A549 (cell line): ENCODE data around the gene SMIM31. TPM values are rescaled to one million over a fixed set of nuclear protein-coding genes. Genes with fewer than 3 reads are reported as not detected.

ENCODE experiments used
- ATAC-seq, 2 experiments: fragments of 200-7000 bp in 1 of 2; fragments of >200 bp in 1 of 2; cut with Nextera tagmentation in 1 of 2; cut with Tn5 transposase in 1 of 2; 3 replicates each; pipeline versions ENCODE4 v1.8.0 to v1.9.1; 2018 to 2020; ENCODE audit warnings: mild to moderate bottlenecking in 1 of 2, moderate library complexity in 1 of 2
- CTCF ChIA-PET: fragments of 300-600 bp; sonication (Branson Sonifier 250); formaldehyde crosslinking; extraction: SDS; loops from one replicate; lab custom pipeline; 2021; ENCODE audit warnings: antibody characterized with exemption, inconsistent platforms; lab: Yijun Ruan, JAX
- POLR2A ChIA-PET: fragments of 350-600 bp; formaldehyde crosslinking; extraction: SDS; loops from one replicate; lab custom pipeline; 2021; ENCODE audit warnings: antibody characterized with exemption, inconsistent platforms; lab: Yijun Ruan, JAX
- DNase-seq, 2 experiments: peaks; one replicate each; pipeline versions ENCODE4 v3.0.0 to v3.0.0-alpha.2; 2011 to 2016; ENCODE audit warnings: low read depth in 1 of 2, low spot score in 1 of 2
- FAIRE-seq: peaks from 2 replicates; lab custom pipeline; 2011; peaks lifted over from hg19 to GRCh38; lab: Jason Lieb, UNC
- H3K27ac ChIP-seq, 2 experiments: fragments of >200 bp; sonication (Bioruptor Twin); formaldehyde crosslinking; 3 replicates each; pipeline ENCODE4 v1.5.1; 2016 to 2017
- H3K4me1 ChIP-seq: fragments of >200 bp; sonication (Bioruptor Twin); formaldehyde crosslinking; 3 replicates; pipeline ENCODE4 v1.6.1; 2016
- H3K4me2 ChIP-seq: fragments of >200 bp; sonication (Bioruptor Twin); formaldehyde crosslinking; 3 replicates; pipeline ENCODE4 v1.6.1; 2016
- H3K4me3 ChIP-seq: fragments of >200 bp; sonication (Bioruptor Twin); formaldehyde crosslinking; 3 replicates; pipeline ENCODE4 v1.5.1; 2016
- H3K9me3 ChIP-seq: fragments of >200 bp; sonication (Bioruptor Twin); formaldehyde crosslinking; 3 replicates; pipeline ENCODE4 v1.6.1; 2016
- CHD2 ChIP-seq: fragments of 150-350 bp; IDR thresholded peaks from 2 replicates; pipeline ENCODE4 v1.6.1; 2014; ENCODE audit warnings: low read length; ENCODE audit not compliant: partially characterized antibody
- EHF ChIP-seq: fragments of 250-450 bp; sonication (Bioruptor Pico); IDR thresholded peaks from 2 replicates; pipeline ENCODE4 v1.5.0; 2020; ENCODE audit warnings: mild to moderate bottlenecking
- ELK1 ChIP-seq: fragments of 150-350 bp; IDR thresholded peaks from 2 replicates; pipeline ENCODE4 v1.6.1; 2014; ENCODE audit warnings: low read depth, mild to moderate bottlenecking, low read length
- ESRRA ChIP-seq: fragments of 150-350 bp; IDR thresholded peaks from 2 replicates; pipeline ENCODE4 v1.6.1; 2014; ENCODE audit warnings: mild to moderate bottlenecking, low read length, borderline replicate concordance
- HOXA7 ChIP-seq: fragments of 250-450 bp; sonication (Bioruptor Pico); IDR thresholded peaks from 2 replicates; pipeline ENCODE4 v1.5.0; 2020; ENCODE audit warnings: mild to moderate bottlenecking, moderate library complexity
- HOXB13 ChIP-seq: fragments of 250-450 bp; sonication (Bioruptor Pico); IDR thresholded peaks from 2 replicates; pipeline ENCODE4 v1.5.0; 2020; ENCODE audit warnings: low read depth, mild to moderate bottlenecking, moderate library complexity
- JUNB ChIP-seq: fragments of >200 bp; sonication (Bioruptor Twin); formaldehyde crosslinking; IDR thresholded peaks from 2 replicates; pipeline ENCODE4 v1.6.1; 2016
- MAFK ChIP-seq: fragments of 450-650 bp; IDR thresholded peaks from 2 replicates; pipeline ENCODE4 v1.6.1; 2014; ENCODE audit not compliant: partially characterized antibody
- MAZ ChIP-seq: fragments of 150-350 bp; IDR thresholded peaks from 2 replicates; pipeline ENCODE4 v1.6.1; 2014; ENCODE audit warnings: antibody characterized with exemption, low read depth, low read length, borderline replicate concordance
- MYC ChIP-seq: IDR thresholded peaks from 2 replicates; pipeline ENCODE4 v1.6.1; 2012; ENCODE audit warnings: mild to moderate bottlenecking, inconsistent platforms, low read length, improper control_type of control experiment, borderline replicate concordance
- NFE2L2 ChIP-seq: fragments of 150-350 bp; conservative IDR thresholded peaks from 2 replicates; pipeline ENCODE4 v1.6.1; 2014; ENCODE audit warnings: low read length
- POLR2AphosphoS2 ChIP-seq: conservative IDR thresholded peaks from 2 replicates; pipeline ENCODE4 v1.6.1; 2012; ENCODE audit warnings: low read length, improper control_type of control experiment, inconsistent platforms
- RARB ChIP-seq: fragments of 250-450 bp; sonication (Bioruptor Pico); IDR thresholded peaks from 2 replicates; pipeline ENCODE4 v1.8.0; 2021; ENCODE audit warnings: mild to moderate bottlenecking, moderate library complexity
- SMC3 ChIP-seq: fragments of >200 bp; sonication (Bioruptor Twin); formaldehyde crosslinking; IDR thresholded peaks from 3 replicates; pipeline ENCODE4 v1.6.1; 2018; ENCODE audit warnings: inconsistent platforms
- SREBF2 ChIP-seq: fragments of 450-650 bp; IDR thresholded peaks from 2 replicates; pipeline ENCODE4 v1.6.1; 2014; ENCODE audit warnings: mild to moderate bottlenecking, moderate library complexity
- ZNF302 ChIP-seq: fragments of 250-450 bp; sonication (Bioruptor Pico); IDR thresholded peaks from 2 replicates; pipeline ENCODE4 v1.9.0; 2021; ENCODE audit warnings: inconsistent platforms, mild to moderate bottlenecking, moderate library complexity
- WGBS: methylation state at CpG from one replicate; pipeline ENCODE4 v1.1.6; 2017; ENCODE audit errors: missing lambda C conversion rate; 5-methylcytosine and 5-hydroxymethylcytosine counted together
- polyA plus RNA-seq, 4 experiments: library from polyadenylated mRNA; depleted of rRNA in 3 of 4; stranded (reverse); fragments of >200 nt; fragmentation: RNase III in 1 of 4; extraction: RNeasy Plus Mini Kit Qiagen cat#74134 plus additional on column Dnase treatment in 1 of 4; gene quantifications; 2 replicates in 3 of 4; 3 replicates in 1 of 4; pipeline ENCODE4 v1.2.3, GENCODE V29; 2011 to 2017
- TF ChIP-seq, protein P1 (sequence below): fragments of 250-450 bp; sonication (Bioruptor Pico); IDR thresholded peaks from 2 replicates; pipeline ENCODE4 v1.5.0; 2021; ENCODE audit warnings: mild to moderate bottlenecking, moderate library complexity, borderline replicate concordance
- TF ChIP-seq, protein P2 (sequence below): IDR thresholded peaks from 2 replicates; pipeline ENCODE4 v1.6.1; 2012; ENCODE audit warnings: low read depth, borderline replicate concordance
- TF ChIP-seq, protein P3 (sequence below): IDR thresholded peaks from 2 replicates; pipeline ENCODE4 v1.6.1; 2012

Gene SMIM31
- polyA plus RNA-seq, 2 of the 4 experiments (the other 2 are of a cell fraction), result 0.39 TPM; not detected in 1

GRCh38 chr4:164802301-164802901 lies 48.5 kb downstream of the SMIM31 start (continued):
- TF ChIP-seq, protein P1, sequence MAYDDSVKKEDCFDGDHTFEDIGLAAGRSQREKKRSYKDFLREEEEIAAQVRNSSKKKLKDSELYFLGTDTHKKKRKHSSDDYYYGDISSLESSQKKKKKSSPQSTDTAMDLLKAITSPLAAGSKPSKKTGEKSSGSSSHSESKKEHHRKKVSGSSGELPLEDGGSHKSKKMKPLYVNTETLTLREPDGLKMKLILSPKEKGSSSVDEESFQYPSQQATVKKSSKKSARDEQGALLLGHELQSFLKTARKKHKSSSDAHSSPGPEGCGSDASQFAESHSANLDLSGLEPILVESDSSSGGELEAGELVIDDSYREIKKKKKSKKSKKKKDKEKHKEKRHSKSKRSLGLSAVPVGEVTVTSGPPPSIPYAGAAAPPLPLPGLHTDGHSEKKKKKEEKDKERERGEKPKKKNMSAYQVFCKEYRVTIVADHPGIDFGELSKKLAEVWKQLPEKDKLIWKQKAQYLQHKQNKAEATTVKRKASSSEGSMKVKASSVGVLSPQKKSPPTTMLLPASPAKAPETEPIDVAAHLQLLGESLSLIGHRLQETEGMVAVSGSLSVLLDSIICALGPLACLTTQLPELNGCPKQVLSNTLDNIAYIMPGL (CRISPR knock-in tag), result no peak
- TF ChIP-seq NFE2L2 (no peak), EHF (no peak)
- TF ChIP-seq, all 56 proteins: peak for 0

GRCh38 chr4:164803702-164804101 lies 49.8 kb downstream of the SMIM31 start:
- no peak overlapping the region for H3K4me3 ChIP-seq
- H3K27ac ChIP-seq, result no peak overlapping the region
- TF ChIP-seq CHD2, result no peak
- TF ChIP-seq MYC, result no peak
- TF ChIP-seq HOXB13, result no peak
- no peak for TF ChIP-seq RARB (CRISPR knock-in tag)
- no peak for TF ChIP-seq POLR2AphosphoS2
- TF ChIP-seq SREBF2, result no peak
- TF ChIP-seq, protein P2, sequence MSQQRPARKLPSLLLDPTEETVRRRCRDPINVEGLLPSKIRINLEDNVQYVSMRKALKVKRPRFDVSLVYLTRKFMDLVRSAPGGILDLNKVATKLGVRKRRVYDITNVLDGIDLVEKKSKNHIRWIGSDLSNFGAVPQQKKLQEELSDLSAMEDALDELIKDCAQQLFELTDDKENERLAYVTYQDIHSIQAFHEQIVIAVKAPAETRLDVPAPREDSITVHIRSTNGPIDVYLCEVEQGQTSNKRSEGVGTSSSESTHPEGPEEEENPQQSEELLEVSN, result no peak
- TF ChIP-seq HOXA7, result no peak
- no peak for TF ChIP-seq SMC3
- FAIRE-seq (no peak), DNase-seq (no peak), ATAC-seq (no peak)
- POLR2A ChIA-PET, result no interaction called here
- no peaks in the 10 kb centered on the region for H3K9me3 ChIP-seq
- 63% methylated on average over 8 of the region's 8 CpGs for WGBS
- no peak overlapping the region for H3K4me2 ChIP-seq
- H3K4me1 ChIP-seq, result no peaks in the 10 kb centered on the region
- CTCF ChIA-PET, result no interaction called here

GRCh38 chr4:164807611-164808010 lies 53.7 kb downstream of the SMIM31 start:
- no peak for ATAC-seq
- no peak for FAIRE-seq

More at GRCh38 chr4:164807611-164808010, 53.7 kb downstream of the SMIM31 start:
- TF ChIP-seq, protein P3, sequence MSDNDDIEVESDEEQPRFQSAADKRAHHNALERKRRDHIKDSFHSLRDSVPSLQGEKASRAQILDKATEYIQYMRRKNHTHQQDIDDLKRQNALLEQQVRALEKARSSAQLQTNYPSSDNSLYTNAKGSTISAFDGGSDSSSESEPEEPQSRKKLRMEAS, result no peak
- TF ChIP-seq ZNF302, result no peak
- no peak for TF ChIP-seq ELK1
- TF ChIP-seq MYC, result no peak
- no peak for TF ChIP-seq JUNB
- no peak for TF ChIP-seq ESRRA
- TF ChIP-seq MAFK, result no peak
- TF ChIP-seq MAZ, result no peak
- TF ChIP-seq HOXA7, result no peak
- Histone ChIP-seq H3K4me2 (no peak overlapping the region), H3K9me3 (no peaks in the 10 kb centered on the region), H3K4me3 (no peak overlapping the region), H3K4me1 (no peaks in the 10 kb centered on the region), H3K27ac (no peak overlapping the region)
- 28% methylated on average over 12 of the region's 12 CpGs for WGBS
- ChIA-PET POLR2A (no interaction called here), CTCF (interaction anchor here (0.5 kb wide), 1 partner anchor 293 kb away, joined by 3 read pairs; no protein-coding TSS in a partner anchor)
- DNase-seq, result peak in 1 of 2 experiments; percentile 0
